B cell (primary cell): Measurements from ENCODE around the gene C6orf15. TPM values are rescaled to one million over a fixed set of nuclear protein-coding genes. Genes with fewer than 3 reads are reported as not detected.

Experiments used
- ATAC-seq: fragments of 200-7000 bp; cut with Tn5 transposase; one replicate; pipeline ENCODE4 v1.10.0; 2021; ENCODE audit warnings: low read depth, mild to moderate bottlenecking, moderate number of reproducible peaks, moderate library complexity
- CTCF ChIA-PET: fragments of 350-600 bp; sonication (Branson Sonifier 250); formaldehyde crosslinking; loops from one replicate; lab custom pipeline; 2021; ENCODE audit warnings: antibody characterized with exemption, inconsistent platforms; lab: Charles Lee
- POLR2A ChIA-PET: fragments of 350-600 bp; sonication (Branson Sonifier 250); formaldehyde crosslinking; loops from one replicate; lab custom pipeline; 2021; ENCODE audit warnings: antibody characterized with exemption; lab: Charles Lee
- DNase-seq: peaks from one replicate; pipeline ENCODE4 v3.0.0; 2013
- H2AFZ ChIP-seq: 2 replicates; pipeline ENCODE4 v1.6.1; 2012; ENCODE audit warnings: mild to moderate bottlenecking, low read depth, low read length; ENCODE audit not compliant: insufficient read depth, poor library complexity, severe bottlenecking
- H3K27ac ChIP-seq, 2 donors: 1 replicate in 1 of 2; 2 replicates in 1 of 2; pipeline ENCODE4 v1.5.1; 2012 to 2013; ENCODE audit warnings: low read length in 2 of 2, mild to moderate bottlenecking in 2 of 2, moderate library complexity in 1 of 2
- H3K27me3 ChIP-seq, 4 experiments: fragments of 200-600 bp in 1 of 4; sonication (generic) in 1 of 4; replicated peaks in 1 of 4; 1 replicate in 2 of 4; 2 replicates in 2 of 4; pipeline versions ENCODE4 v1.6.1 to v1.7.0; 2013 to 2016; ENCODE audit warnings: low read length in 3 of 4, mild to moderate bottlenecking in 2 of 4, mixed read lengths in 1 of 4, moderate library complexity in 1 of 4; ENCODE audit not compliant: insufficient read depth in 4 of 4, control insufficient read depth in 3 of 4; ENCODE audit errors: control extremely low read depth in 1 of 4
- H3K36me3 ChIP-seq, 2 experiments: replicated peaks in 1 of 2; 1 replicate in 1 of 2; 2 replicates in 1 of 2; pipeline versions ENCODE4 v1.6.1 to v1.7.1; 2013; ENCODE audit warnings: low read length in 1 of 2; ENCODE audit not compliant: insufficient read depth in 2 of 2, control insufficient read depth in 1 of 2; ENCODE audit errors: control extremely low read depth in 1 of 2, extremely low read depth in 1 of 2
- H3K4me1 ChIP-seq, 2 donors: fragments of 200-600 bp in 1 of 2; sonication (generic) in 1 of 2; 1 replicate in 1 of 2; 2 replicates in 1 of 2; pipeline versions ENCODE4 v1.5.1 to v1.6.1; 2013 to 2017; ENCODE audit warnings: low read length in 2 of 2; ENCODE audit not compliant: control insufficient read depth in 2 of 2, insufficient read depth in 2 of 2
- H3K4me2 ChIP-seq: replicated peaks from 2 replicates; pipeline ENCODE3; 2012; ENCODE audit warnings: mild to moderate bottlenecking, low read depth, low read length; ENCODE audit not compliant: poor library complexity, severe bottlenecking
- H3K4me3 ChIP-seq, 5 experiments: fragments of 200-600 bp in 1 of 5; sonication (generic) in 1 of 5; 1 replicate in 3 of 5; 2 replicates in 2 of 5; pipeline versions ENCODE4 v1.5.1 to v1.7.0; 2011 to 2016; ENCODE audit warnings: low read length in 4 of 5, mild to moderate bottlenecking in 4 of 5, low read depth in 2 of 5, control low read depth in 1 of 5, moderate library complexity in 1 of 5; ENCODE audit not compliant: insufficient read depth in 1 of 5; ENCODE audit errors: control extremely low read depth in 1 of 5, extremely low read depth in 1 of 5
- H3K79me2 ChIP-seq: fragments of 200-600 bp; sonication (generic); one replicate; pipeline ENCODE4 v1.6.0; 2016; ENCODE audit warnings: low read length; ENCODE audit not compliant: control insufficient read depth, insufficient read depth
- H3K9ac ChIP-seq: fragments of 200-600 bp; sonication (generic); 2 replicates; pipeline ENCODE4 v1.6.1; 2017; ENCODE audit warnings: mild to moderate bottlenecking, low read length, moderate library complexity
- H3K9me3 ChIP-seq, 3 donors: one replicate each; pipeline versions ENCODE4 v1.6.1 to v1.7.1; 2013; ENCODE audit warnings: low read length in 2 of 3; ENCODE audit not compliant: control insufficient read depth in 2 of 3, insufficient read depth in 1 of 3; ENCODE audit errors: control extremely low read depth in 1 of 3
- H4K20me1 ChIP-seq: 2 replicates; pipeline ENCODE4 v1.6.0; 2012; ENCODE audit warnings: mild to moderate bottlenecking, low read length; ENCODE audit not compliant: insufficient read depth, control insufficient read depth, poor library complexity, severe bottlenecking
- H3K27ac Mint-ChIP-seq: one replicate; pipeline ENCODE4 v1.8.0; 2021; ENCODE audit warnings: mixed read lengths
- H3K27me3 Mint-ChIP-seq: one replicate; pipeline ENCODE4 v1.8.0; 2021; ENCODE audit warnings: mixed read lengths
- H3K4me1 Mint-ChIP-seq: one replicate; pipeline ENCODE4 v1.8.0; 2021; ENCODE audit warnings: mixed read lengths
- H3K4me3 Mint-ChIP-seq: one replicate; pipeline ENCODE4 v1.8.0; 2021; ENCODE audit warnings: mixed read lengths
- H3K9me3 Mint-ChIP-seq: one replicate; pipeline ENCODE4 v1.8.0; 2022; ENCODE audit warnings: mixed read lengths; ENCODE audit not compliant: insufficient read depth
- CTCF ChIP-seq: fragments of 200-600 bp; IDR thresholded peaks from one replicate; pipeline ENCODE4 v1.8.0; 2022; ENCODE audit warnings: antibody characterized with exemption, mild to moderate bottlenecking
- EZH2 ChIP-seq: IDR thresholded peaks from 2 replicates; pipeline ENCODE4 v1.6.1; 2012; ENCODE audit warnings: borderline replicate concordance, low read depth, mild to moderate bottlenecking, moderate library complexity, low read length; ENCODE audit not compliant: insufficient read depth, poor library complexity, severe bottlenecking
- WGBS: methylation state at CpG from one replicate; pipeline ENCODE4 v1.1.5; 2013; ENCODE audit warnings: missing lambda C conversion rate; ENCODE audit not compliant: insufficient coverage; 5-methylcytosine and 5-hydroxymethylcytosine counted together
- intact Hi-C: fragments of 100-400 bp; cut with micrococcal nuclease; formaldehyde crosslinking; loops from one replicate; pipeline ENCODE4 v1.10.0; 2022
- polyA plus RNA-seq: library from polyadenylated mRNA; depleted of rRNA; stranded (reverse); fragments of >200 nt; gene quantifications from 2 replicates; pipeline ENCODE4 v1.2.3, GENCODE V29; 2012
- total RNA-seq, 2 donors: library from RNA; stranded (reverse); fragments of 120-200 nt in 1 of 2; gene quantifications; 1 replicate in 1 of 2; 2 replicates in 1 of 2; pipeline versions ENCODE4 v1.2.3 to v1.2.4, GENCODE V29; 2013 to 2022

Gene C6orf15
- total and polyA plus RNA-seq, 2 donors (not counting 1 experiment from before 2014, with no cell fraction given) = not detected

- Mint-ChIP-seq H3K9me3 (no peaks in the 10 kb centered on the region), H3K4me3 (no peak overlapping the region), H3K4me1 (peaks cover 22% of the 10 kb centered on the region), H3K27ac (no peak overlapping the region), H3K27me3 (no peaks in the 10 kb centered on the region)
- Histone ChIP-seq H3K4me2 (no peak overlapping the region), H3K27me3 (no peaks in the 10 kb centered on the region), H3K9me3 (no peaks in the 10 kb centered on the region), H4K20me1 (no peaks in the 10 kb centered on the region), H3K4me1 (peaks cover 13 to 20% of the 10 kb centered on the region in 2 donors), H2AFZ (no peak overlapping the region), H3K36me3 (peaks cover 0 to 14% of the 10 kb centered on the region in 2 experiments), H3K27ac (no peak overlapping the region), H3K4me3 (no peak overlapping the region), H3K79me2 (peaks cover 5% of the 10 kb centered on the region), H3K9ac (no peak overlapping the region)
- 92% methylated on average over 15 of the region's 15 CpGs for WGBS
- no peak for TF ChIP-seq CTCF
- TF ChIP-seq EZH2 = no peak
- ATAC-seq (no peak), DNase-seq (no peak)
- CTCF ChIA-PET = no interaction called here
- intact Hi-C loops = loop anchor here (10.0 kb wide), 1 partner anchor 310 kb away; no protein-coding TSS in a partner anchor
- POLR2A ChIA-PET = no interaction called here
Observed at GRCh38 chr6:31154436-31154835, 42.1 kb upstream of the C6orf15 start.

GRCh38 chr6:31152781-31153180, 40.4 kb upstream of the C6orf15 start:
- Histone ChIP-seq H3K4me2 (no peak overlapping the region), H3K4me1 (peaks cover 6 to 10% of the 10 kb centered on the region in 2 donors), H3K9ac (no peak overlapping the region), H3K79me2 (peaks cover 5% of the 10 kb centered on the region), H3K27ac (no peak overlapping the region), H3K27me3 (no peaks in the 10 kb centered on the region), H3K4me3 (no peak overlapping the region), H3K9me3 (no peaks in the 10 kb centered on the region), H3K36me3 (peaks cover 0 to 14% of the 10 kb centered on the region in 2 experiments), H2AFZ (no peak overlapping the region), H4K20me1 (no peaks in the 10 kb centered on the region)
- no peak overlapping the region for H3K4me3 Mint-ChIP-seq
- intact Hi-C loops = loop anchor here (10.0 kb wide), 1 partner anchor 312 kb away; no protein-coding TSS in a partner anchor
- H3K9me3 Mint-ChIP-seq = no peaks in the 10 kb centered on the region
- POLR2A ChIA-PET = interaction anchor here (0.5 to 0.7 kb wide), 3 partner anchors 232 to 283 kb away, joined by 3 to 5 read pairs (median 3); no protein-coding TSS in a partner anchor
- no peak overlapping the region for H3K27ac Mint-ChIP-seq
- WGBS = 100% methylated on average over 6 of the region's 7 CpGs
- no peaks in the 10 kb centered on the region for H3K27me3 Mint-ChIP-seq
- ATAC-seq (no peak), DNase-seq (no peak)
- CTCF ChIA-PET = interaction anchor here (0.8 kb wide), 1 partner anchor 24 kb away, joined by 3 read pairs; no protein-coding TSS in a partner anchor
- TF ChIP-seq CTCF (no peak), EZH2 (no peak)
- peaks cover 11% of the 10 kb centered on the region for H3K4me1 Mint-ChIP-seq
